GM21367 (cell line): ENCODE measurements around the gene PHRF1.

Source experiments
- ATAC-seq: cut with Tn5 transposase; IDR thresholded peaks from one replicate; pipeline ENCODE4 v1.9.1; 2021; ENCODE audit not compliant: unreplicated experiment

The PHRF1 gene

DNA sequence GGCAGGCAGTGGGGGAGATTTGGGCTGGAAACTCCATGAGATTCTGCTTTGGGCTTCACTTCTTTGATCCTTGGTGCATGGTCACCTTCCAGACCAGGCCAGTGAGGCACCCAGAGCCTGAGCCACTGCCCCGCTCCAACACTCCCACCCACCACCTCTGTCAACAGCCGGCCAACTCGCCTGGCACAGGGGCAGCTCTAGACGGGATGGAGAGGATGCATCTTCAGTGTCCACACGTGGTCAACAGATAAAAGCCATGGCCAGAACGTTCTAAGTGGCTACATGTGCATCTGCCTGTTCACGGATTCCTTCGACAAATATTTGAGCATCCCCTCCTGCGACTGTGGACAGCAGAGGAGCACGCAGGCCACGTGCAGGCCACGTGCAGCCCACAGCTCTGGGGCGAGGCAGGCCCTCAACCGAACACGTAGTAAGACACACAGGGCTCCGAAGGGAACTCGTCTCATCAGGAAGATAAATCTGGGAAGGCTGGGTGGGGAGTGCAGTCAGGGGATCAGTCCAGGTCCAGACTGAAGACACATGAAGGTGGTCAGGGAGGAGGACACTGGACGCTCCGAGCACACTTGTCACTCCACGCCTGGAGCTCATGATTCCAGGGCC is 37.7 kb upstream of the PHRF1 start:
- ATAC-seq, result no peak

DNA sequence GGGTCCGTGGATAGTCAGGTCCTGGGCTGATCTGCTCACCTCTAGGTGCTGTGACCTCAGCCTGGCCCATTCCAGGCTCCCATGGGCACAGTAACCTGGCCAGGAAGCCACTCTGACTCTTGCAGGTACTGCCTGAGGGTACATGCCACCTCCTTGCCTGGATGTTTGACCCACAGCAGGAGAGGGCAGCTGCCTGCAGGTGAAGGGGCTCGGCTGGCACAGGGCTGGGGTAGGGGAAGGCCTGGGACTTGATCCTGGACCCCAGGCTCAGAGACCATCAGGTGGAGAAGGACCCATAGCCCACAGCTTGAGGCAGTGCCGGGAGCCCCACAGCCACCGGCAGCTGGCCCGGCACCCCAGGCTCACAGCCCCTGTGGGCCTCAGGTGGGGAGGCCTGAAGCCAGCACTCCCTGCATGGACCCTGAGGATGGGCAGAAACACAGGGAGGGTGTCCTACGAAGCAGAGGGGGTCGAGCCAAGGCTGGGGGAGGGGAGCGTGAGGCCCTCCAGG is 36.2 kb upstream of the PHRF1 start:
- no peak for ATAC-seq

DNA sequence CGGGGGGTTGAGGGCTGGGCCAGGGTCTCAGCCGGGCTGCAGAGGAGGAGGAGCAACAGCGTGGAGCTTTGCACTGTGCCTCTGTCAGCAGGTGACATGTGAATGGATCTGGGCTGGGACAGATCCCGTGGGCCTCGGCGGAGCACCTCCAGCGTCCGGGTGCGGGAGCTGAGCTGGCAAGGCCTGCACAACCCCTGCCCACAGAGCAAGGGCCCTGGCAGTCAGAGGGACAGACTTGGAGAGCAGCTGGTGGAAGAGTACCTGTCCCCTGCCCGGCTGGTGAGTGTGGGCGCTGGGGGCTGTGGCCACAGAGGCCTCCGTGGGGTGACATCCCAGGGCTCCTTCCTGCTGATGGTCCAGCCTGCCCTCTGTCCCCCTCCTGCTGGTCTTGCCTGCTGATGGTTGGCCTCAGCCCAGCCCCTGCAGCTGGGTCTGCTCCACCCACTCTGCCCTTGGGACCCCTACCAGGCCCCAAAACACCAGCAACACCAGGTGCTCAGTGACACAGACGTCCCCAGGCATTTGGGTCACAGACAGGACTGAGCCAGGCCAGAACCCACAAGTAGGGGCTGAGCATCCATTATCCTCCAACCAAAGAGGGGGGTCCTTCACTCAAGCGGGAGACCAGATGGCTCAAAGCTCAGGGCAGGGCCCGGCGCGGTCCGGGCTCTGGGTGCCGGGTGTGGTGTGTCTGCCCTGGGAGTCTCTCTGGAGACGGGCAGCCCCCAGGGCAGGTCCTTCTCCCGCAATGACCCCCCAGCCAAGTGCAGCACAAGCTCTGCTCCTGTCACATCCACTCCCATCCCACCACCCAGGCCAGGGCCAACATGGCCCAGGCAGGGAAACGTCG is 35.5 kb upstream of the PHRF1 start:
- ATAC-seq, result no peak

DNA sequence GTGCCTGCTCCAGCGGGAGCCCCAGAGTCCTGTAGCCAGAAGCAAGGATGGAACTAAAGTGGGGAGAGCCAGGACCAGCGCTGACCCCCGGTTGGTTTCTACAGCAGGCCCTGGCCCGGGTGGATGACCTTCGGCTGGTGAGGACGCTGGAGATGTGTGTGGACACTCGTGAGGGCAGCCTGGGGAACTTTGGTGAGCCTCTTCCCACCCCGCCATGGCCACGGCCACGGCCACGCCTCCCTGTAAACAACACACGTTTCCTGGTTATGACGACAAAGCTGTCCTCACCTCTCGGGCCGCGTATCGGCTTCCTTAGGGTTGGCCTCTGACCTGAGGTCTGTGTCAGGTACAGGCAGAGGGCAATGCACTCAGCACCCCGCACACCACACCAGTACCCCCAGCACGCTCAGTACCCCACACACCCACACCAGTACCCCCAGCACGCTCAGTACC is 34.8 kb upstream of the PHRF1 start:
- no peak for ATAC-seq

GRCh38 chr11:544817-545166 is 31.5 kb upstream of the PHRF1 start:
- no peak for ATAC-seq

DNA sequence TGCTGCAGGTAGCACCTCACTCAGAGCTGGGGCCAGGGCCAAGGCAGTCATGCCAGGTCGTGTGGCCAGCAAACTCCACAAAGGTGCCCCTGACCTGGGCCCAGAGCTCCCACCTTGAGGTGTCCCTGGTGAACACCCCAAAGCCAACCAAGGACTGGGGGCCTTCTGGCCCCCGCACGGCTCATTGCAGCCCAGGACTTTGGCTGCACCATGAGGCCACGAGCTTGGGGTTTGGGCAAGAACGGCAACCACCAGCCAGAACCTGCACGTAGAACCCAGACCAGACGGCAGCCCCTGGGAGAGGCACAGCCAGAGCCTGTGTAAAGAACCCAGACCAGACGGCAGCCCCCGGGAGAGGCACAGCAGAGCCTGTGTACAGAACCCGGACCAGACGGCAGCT is 31.1 kb upstream of the PHRF1 start:
- ATAC-seq, result no peak

GRCh38 chr11:548700-549603 is 27.3 kb upstream of the PHRF1 start:
- ATAC-seq, result no peak

DNA sequence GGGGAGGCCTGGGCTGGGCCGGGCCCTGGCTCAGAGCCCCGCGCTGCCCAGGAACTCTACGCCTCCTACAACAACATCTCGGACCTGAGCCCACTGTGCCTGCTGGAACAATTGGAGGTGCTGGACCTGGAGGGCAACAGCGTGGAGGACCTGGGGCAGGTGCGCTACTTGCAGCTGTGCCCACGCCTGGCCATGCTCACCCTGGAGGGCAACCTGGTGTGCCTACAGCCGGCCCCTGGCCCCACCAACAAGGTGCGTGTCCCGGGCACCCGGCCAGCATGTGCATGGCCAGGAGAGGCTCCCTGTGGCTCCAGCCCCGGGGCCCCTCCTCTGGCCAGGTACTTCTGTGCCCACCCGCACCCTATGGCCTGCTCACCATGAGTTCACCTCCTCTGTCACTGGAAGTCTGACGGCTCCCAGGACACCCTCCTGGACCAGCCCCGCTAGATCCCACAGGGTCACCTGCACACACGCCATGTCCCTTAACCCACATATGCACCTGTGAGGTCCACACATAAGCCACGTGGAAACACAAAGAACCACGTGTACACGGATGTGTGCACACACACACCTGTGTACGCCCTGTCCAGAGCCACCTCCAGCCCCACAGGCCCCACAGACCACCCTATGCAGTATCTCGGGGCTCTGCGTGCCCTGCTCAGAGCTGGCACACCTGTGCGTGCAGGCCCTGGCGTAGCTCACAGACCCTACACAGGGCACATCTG is 26.1 kb upstream of the PHRF1 start:
- ATAC-seq, result no peak

DNA sequence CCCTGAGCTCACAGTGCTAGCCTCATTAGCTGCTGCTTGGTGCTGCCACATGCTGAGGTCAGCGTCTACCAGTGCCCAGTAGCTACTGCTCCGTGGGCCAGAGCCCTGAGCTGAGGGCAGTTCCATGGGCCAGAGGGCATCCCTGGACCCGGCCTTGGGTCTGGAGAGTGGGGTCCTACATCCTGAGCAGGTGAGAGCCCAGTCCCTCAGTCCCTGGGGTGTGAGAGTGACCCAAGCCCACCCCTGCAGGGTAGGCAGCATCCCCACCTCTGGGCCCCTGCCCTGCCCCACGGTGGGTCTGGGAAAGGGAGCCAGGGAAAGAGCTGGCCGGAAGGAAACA is 25.6 kb upstream of the PHRF1 start:
- no peak for ATAC-seq

DNA sequence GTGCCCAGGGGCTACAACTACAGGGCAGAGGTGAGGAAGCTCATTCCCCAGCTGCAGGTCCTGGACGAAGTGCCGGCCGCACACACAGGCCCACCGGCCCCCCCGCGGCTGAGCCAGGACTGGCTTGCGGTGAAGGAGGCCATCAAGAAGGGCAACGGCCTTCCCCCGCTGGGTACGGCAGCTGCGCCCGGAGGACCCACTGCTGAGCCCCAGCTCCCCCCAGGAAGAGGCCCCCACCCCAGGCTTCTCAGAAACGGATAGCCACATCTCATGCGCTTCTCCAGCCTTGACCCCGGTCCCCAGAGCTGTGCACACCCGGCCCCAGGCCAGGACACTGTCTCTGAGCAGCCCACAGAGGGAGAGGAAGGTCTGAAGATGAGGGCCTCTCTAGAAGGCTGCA is 25.1 kb upstream of the PHRF1 start:
- no peak for ATAC-seq

- no peak for ATAC-seq
Observed at GRCh38 chr11:551596-551995, 24.7 kb upstream of the PHRF1 start.

GRCh38 chr11:553083-553987 is 22.9 kb upstream of the PHRF1 start:
- no peak for ATAC-seq

DNA sequence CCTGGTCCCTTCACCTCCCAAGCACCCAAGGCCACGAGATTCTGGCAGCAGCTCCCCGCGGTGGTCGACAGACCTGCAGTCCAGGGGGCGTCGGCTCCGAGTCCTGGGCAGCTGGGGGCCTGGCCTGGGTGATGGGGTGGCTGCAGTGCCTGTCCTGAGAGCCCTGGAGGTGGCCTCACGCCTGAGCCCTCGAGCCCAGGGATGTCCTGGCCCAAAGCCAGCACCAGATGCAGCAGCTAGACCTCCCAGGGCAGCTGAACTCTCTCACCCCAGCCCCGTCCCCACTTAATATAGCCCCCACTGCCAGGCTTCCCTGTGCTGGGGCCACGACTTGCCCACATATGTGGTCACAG is 22.3 kb upstream of the PHRF1 start:
- ATAC-seq, result no peak

DNA sequence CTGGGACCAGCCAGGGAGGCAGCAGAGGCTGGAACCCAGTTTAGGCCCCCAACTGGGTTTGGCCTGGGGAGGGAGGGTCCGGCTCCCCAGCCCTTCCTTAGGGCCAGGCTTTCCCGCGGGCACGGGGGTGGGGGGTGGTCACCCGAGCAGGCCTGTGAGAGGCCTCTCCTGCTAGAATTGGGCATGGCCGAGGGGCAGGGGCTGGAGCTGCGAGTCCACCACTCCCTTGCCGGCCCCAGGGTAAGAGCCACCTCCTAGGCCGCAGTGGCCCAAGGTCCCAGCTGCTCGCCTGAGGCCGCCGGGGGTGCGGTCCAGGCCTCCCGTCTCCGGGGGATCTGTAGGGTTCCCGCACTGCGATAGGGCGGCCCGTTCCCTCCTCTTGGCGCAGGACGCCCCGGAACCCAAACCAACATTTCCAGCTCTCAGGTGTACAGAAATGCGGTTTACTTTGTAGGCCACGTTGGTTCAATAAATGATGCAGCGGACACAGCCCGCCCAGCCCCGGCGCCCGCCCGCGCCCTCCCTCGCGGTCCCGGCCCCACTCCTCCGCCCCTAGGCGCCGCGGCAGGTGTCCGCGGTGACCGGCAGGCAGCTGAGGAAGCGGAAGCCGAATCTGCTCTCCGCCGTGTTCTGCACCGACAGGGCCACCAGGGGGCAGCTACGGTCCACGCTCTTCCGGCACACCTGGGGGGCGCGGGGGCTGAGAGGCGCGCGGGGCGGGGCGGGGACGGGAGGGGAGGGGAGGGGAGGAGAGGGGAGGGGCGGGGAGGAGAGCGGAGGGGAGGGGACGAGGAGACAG is 21.6 kb upstream of the PHRF1 start:
- no peak for ATAC-seq

GRCh38 chr11:555227-555779 is 21.0 kb upstream of the PHRF1 start:
- no peak for ATAC-seq

DNA sequence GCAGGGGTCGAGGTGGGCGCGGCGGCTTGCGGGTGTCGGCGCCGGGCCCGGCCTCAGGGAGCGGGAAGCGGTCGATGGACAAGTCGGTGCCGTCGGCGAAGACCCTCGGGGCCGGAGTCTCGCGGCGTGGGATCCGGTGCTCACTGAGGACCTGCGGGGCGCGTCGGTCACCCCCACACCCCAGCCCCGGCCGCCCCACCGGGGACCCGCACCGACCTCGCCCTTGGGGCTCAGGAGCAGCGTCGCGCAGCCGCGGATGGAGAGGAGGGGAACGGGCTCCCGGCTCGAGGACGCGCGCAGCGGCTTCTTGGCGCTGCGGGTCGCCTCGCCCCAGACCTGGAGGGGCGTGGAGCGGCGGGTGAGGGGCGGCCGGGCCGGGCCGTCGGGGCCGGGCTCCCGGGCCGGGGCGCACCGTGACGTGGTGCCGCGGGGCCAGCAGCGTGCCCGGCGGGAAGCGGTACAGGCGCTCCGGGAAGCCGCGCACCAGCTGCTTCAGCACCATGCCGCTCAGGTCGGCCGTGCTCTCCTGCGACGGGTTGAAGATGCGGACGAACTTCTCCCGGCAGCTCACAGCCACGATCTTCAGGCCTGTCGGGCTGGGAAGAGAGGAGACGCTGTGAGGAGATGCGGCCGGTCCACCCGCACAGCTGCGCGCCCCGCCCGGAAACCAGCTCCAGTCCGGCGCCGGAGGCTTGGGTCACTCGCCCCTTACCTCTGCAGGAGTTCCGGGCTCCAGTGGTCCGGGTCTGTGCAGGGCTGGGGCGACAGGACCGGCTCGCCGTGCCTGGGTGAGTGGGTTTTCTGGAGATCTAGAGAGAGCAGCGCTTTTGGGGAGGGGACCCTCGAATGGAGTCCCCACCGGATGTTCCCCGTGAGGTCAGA is 20.2 kb upstream of the PHRF1 start:
- no peak for ATAC-seq

GRCh38 chr11:556662-557256 is 19.5 kb upstream of the PHRF1 start:
- no peak for ATAC-seq
